Hepatic stellate cell (primary cell): ENCODE data around the gene FAM107A.

Source experiments
- DNase-seq: peaks from one replicate; pipeline ENCODE4 v3.0.0; 2011; ENCODE audit warnings: low spot score

Gene FAM107A

DNA sequence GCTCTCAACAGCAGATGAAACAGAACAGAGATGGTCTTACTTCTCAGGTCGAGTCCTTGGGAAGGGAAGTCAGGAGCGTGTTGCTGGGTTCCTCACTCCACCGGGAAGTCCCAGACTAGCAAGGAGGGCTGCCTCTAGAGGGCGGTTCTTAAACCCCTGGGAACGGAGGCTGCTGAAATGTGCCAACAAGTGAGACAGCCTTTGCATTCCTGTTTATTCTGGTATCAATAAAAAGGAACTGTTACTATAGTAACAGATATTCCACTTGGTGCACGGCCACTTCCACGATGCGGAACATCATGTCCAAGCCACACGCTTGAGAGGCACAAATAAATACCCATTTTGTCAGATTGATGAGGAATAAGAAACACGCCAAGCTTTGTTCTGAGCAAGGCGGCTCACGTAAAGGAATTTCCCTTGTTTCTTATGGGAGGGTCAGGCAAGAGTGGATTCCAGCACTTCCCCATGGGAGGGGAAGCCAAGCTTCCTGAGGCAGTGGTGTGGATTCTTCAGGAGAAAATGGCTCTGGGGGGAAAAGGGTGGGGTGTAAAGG lies at the start of gene FAM107A:
FAM107A (minus strand) TSS at position 123 of the 553 bp plus-strand sequence. CDS start 7,531 bp downstream, outside the sequence.
- DNase-seq: peak; percentile 60

DNA sequence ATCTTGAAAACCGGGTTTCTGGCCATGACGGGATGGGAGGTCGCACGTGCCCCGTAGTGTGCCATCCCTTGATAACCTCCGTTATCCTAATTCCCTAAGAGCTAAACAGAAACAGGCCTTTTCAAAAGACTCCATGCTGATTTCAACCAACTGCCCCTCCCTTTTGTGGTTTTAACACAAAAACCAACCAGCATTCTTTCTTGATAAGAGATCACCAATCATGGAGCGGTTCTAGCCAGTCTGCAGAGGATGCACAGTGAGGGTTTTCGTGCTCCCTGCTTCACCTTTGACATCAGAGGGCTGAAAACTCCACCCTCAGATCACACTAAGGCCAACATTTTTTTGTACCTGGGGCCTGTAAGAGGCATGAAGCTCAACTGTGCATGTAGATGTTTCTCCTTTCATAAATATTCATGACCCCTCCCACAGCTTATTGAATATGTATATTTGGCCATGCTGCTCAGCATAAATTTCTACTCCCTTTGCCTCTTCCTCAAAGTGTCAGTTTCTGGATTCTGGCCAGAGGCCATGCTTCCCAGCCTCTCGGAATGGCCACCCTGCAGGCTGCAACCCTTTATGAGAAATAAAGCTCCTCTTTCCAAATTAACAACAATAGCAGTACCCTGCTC lies 48.1 kb upstream of the FAM107A start:
- no peak for DNase-seq

DNA sequence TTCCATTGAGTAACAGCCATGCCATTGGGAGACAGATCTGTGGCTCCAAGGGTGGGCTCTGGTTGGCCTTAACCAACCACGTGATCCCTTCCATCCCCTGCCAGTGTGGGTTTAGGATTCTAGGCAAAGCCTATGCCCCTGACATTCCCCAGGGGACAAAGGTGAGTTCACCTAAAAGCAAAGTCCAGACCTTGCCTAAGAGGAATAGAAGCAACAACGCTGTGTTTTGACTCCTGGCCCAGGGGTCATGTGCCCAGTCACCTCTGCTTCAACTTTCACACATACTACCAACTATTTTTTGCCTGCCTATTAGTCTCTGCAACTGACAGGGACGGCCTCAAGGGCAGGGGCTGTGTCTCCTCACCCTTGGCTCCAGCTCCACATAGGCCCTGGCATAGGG lies 47.4 kb upstream of the FAM107A start:
- DNase-seq: no peak

DNA sequence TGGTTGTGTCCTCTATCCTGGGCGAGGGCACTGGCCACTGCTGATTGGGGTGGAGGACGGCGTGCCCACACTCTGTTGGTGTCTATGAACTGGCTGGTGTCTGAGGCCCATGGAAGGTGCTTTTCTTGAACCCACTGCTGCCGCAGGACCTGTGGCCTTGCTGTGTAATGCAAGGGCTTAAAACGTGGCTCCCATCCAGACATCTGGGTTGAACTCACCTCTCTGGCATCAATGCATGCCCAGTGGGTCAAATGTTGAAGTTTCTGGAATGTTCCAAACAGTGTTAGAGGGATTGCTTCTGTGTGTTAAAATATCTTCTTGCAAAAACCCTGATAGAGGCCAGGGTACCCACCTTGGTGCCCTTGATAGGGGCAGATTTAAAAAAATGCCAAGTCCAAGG lies 46.8 kb upstream of the FAM107A start:
- DNase-seq: no peak

DNA sequence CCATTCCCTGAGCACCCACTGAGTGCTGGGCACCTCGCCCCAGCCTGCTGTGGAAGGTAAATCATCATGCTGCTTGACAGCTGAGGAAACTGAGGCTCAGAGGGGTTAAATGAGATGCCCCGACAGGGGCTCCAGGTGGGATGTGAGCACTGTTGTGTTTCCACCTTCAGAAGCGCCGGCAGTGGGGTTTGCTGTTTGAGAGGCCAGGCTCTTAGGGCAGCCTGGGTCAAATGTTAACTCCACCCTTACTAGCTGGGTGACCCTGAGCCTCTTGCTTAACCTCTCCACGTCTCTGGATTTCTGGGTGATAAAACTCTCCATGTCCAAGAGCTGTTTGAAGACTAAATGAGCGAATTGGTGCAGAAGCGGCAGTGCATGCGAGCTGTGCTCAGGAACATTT lies 46.3 kb upstream of the FAM107A start:
- DNase-seq: no peak

DNA sequence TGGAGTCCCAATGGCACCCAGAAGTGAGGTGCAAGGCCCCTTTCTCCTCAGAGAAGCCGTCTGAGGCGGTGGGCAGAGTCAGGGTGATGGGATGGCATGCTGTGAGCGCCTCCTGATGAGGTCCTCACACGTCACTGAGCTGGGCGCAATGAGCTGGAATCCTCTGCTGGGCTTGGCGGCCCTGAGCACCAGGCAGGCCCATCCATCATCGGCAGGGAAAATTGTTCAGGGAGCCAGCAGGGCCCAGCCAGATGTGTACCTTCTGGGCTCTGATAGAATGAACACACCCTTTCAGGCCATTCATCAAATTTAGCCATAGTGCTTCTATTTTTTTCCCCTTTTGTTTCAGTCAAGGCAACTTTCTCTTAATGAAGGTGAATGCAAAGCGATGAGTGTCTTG lies 45.7 kb upstream of the FAM107A start:
- no peak for DNase-seq

DNA sequence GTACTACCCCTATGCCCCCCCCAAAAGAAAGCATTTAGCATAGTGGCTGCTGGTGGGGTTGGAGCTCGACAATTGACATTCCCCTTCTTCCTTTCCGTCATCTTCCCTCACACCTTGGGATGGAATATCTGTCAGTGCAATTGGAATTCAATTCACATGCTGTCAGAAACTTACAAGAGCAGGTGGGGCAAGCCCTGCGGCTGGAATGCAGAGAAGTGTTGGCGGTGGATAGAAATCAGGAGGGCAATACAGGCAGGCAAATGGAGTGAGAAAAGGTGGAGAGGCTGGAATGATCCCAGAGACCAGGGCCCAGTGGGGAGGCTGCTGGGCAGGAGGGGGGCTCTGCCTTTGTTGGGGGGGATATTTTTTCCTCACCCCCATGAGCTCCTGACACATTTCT lies 45.2 kb upstream of the FAM107A start:
- no peak for DNase-seq

DNA sequence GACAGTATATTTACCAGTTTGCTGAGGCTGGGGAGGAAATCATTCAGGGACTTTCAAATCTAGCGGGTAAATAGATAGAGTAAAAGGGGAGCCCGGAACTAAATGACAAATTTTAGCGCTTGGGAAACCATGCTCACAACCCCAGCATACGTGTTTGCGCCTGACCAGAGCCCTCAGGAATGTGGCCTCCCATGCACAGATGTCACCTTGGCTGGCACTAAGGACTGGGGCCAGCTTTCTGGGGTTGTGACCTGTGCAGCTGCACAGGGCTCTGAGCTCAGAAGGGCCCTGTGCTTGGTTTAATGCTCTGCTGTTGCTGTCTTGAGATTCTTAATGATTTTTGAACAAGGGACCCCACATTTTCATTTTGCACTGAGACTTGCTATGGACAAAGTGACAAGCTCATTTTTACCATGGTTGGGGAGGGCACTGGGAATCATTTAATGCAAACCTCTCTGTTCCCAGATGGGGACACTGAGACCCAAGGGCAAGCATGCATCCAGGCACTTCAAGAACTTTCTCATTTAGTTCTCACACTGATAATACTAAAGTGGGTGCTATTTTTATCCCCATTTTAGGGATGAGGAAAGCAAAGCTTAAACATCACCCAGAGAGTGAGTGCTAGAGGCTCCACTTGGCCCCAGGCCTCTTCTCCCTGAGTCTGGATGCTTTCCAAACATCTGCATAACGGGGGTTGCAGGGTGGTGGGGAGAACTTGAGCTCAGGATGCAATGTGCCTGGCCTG lies 44.1 kb upstream of the FAM107A start:
- DNase-seq: no peak

DNA sequence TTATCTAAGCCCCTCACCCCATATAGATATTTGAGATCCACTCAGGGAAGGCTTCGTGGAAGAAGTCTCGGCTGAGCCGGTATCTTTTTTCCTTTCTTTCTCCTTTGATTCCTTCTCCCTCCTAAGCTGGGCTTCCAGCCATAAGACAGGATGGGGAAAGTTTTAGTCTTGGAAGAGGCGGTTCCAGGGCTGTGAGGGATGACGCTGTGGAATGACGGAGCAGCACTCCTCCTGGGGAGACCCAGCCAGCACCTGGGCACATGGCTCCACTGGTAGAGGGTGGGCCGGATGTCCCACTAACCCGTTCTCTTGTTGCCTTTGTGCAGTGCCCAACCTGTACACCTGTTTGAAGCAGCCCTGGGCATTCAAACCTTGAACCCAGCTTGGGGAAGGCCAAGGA lies 43.2 kb upstream of the FAM107A start:
- DNase-seq: no peak

DNA sequence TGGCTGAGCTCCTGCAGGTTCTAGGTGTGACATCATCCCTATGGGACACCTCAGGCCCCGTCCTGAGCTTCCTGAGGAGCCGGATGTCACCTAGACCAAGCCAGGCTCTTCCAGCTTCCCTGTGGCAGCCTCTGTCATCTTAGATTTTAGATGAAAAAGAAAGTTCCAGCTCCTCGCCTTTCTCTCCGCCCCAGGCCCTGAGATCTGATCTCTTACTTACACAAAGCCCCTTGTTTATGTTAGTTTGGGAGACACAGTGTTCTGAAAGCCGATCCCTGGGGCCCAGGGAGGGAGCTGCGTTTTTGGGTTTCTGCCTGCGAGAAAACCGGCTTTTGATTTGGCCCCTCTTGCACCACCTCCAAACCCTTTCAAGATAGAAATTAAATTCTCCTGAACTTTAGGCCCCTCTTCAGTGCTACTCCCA lies 40.2 kb upstream of the FAM107A start:
- no peak for DNase-seq

GRCh38 chr3:58613236-58614132 lies 36.3 kb upstream of the FAM107A start:
- no peak for DNase-seq

DNA sequence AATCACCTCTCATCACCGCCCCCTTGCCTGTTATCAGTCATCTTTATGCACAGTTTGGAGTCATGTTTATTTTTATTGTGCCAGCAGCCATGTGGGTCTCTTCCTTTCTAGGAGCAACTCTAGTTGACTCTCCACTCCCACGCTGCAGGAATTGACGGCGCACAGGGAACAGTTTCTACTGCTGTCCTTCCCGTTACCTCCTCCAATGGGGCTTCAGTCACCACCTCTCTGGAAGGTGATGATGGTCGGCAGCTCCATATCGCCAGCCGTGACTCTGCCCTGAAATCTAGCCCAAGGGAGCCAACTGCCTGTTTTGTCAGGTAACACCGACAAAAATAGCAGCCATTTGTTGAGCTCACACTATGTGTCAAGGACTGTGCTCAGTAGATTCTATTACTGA lies 35.6 kb upstream of the FAM107A start:
- DNase-seq: no peak

DNA sequence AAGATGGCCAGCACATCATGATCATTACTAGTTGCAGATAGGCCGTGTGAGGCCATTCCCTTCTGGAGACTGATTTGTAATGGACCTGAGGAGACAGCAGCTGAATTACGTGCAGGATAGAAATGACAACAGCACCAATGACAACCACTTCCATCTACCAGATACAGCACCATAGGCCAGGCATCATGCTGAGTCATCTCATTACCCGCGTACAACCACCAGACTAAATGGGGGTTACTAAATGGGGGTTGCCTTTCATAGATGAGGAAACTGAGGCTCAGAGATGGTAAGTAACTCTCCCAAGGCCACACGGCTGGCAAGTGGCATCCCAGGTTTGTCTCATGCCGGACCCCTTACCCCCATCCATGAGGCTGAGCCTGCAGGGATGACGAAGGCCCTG lies 32.8 kb upstream of the FAM107A start:
- DNase-seq: no peak

- no peak for DNase-seq
Measured at GRCh38 chr3:58608648-58609047, 31.5 kb upstream of the FAM107A start.

- no peak for DNase-seq
Measured at GRCh38 chr3:58607816-58608215, 30.6 kb upstream of the FAM107A start.

- no peak for DNase-seq
Measured at GRCh38 chr3:58606693-58607092, 29.5 kb upstream of the FAM107A start.

DNA sequence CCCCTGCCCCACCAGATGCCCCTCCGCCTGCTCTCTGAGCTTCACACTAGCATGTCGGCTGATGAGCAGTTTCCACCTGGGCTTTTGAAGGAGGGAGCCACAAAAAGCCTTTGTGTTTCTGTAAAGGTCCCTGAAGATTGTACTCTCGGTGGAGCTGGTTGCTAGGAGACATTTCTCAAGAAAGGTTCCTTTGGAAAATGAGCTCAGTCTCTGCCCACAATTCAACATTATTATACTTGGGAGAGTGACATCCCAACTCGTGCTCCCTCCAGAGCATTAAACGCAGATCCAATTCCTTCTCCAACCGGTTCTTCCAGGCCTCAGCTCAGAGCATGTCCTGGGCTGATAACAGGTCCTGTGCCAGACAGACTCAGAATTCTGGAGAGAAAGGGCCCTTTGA lies 26.8 kb upstream of the FAM107A start:
- DNase-seq: no peak

- no peak for DNase-seq
Measured at GRCh38 chr3:58603606-58604005, 26.4 kb upstream of the FAM107A start.

DNA sequence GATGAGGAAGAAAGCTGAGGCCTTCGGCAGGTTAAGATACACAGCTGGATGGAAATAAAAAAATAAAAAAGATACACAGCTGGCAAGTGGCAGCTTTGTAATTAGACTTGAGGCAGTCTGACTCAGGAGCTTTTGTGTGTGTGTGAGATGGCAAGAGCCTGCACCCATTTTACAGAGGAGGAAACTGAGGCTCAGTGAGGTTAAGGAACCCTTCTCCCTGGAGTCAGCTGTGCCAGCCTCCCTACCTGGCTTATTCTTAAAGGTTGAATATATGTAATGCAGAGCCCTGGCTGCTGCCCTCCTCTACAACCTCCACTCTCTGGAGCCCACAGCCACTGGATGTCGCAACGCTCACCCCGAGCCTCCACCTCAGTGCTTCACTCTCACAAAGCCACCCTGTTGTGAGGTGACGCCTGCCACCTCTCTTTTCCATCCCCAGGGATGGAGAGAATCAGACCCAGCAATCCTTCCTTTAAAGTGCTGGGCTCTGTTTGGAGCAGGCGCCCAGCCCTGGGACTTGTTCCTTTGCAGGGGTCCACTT lies 20.6 kb upstream of the FAM107A start:
- no peak for DNase-seq

GRCh38 chr3:58596834-58597518 lies 19.8 kb upstream of the FAM107A start:
- DNase-seq: no peak

DNA sequence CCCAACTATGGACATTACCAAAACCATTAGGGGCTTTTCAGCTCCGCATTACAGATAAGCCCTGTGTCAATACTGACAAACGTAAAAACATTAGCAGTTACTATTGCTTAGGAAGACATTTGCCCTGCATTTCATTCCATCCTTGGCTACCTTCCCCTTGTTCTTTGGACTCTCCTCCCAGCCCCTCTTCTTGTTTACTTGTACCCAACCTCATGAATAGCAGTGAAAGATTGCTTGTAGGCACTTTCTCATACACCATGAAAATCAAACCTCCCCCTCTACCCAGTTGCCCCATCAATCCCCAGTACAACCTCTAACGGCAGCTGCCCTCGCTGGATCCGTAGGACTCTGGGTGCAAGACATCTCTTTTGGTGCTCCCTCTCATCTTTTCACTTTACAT lies 16.9 kb upstream of the FAM107A start:
- DNase-seq: no peak
